ENCODE results near the gene FBXW12.

Gene FBXW12

DNA sequence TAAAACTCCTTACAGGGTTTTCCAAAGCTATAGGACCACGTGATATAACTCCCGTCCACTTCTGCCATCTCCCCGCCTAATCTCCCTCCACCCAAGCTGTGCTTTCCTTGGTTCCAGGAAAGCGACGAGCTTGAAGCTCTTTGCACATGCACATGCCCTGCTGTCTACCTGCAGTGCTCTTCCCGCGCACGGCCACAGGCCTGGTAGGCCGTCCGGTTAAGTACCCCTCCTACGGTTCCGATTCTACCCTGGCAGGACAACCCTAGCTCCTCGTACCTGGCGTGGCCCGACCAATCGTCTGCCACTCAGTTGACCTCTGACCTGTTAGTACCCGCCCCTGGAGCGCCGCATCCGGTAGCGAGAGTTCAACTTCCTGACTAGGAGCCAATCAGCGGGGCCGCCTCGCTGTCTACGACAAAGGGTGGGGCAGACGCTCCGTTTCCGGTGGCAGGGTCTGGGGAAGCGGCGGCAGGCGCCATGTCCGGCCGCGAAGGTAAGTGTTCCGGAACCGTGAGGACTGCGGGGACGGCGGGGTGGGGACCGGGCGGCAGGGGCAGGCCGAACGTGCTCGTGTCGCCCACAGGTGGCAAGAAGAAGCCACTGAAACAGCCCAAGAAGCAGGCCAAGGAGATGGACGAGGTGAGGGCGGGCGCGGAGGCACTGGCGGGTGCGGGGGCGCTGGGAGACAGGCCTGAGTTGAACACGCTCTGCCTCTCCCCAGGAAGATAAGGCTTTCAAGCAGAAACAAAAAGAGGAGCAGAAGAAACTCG, 68.0 kb downstream of the FBXW12 start, which contains the start of the genes CCDC51 and TMA7:
TSS of gene CCDC51 (minus strand) at position 300 of the 770 bp plus-strand sequence. CDS start 4,991 bp downstream, outside the sequence.
TSS of gene TMA7 (plus strand) at position 438 of the 770 bp plus-strand sequence. CDS start at position 478, 40 bp downstream.
- H3K27ac ChIP-seq: peak within 1 kb of the TSS; percentile 93 to 94
- TF ChIP-seq, protein P1, sequence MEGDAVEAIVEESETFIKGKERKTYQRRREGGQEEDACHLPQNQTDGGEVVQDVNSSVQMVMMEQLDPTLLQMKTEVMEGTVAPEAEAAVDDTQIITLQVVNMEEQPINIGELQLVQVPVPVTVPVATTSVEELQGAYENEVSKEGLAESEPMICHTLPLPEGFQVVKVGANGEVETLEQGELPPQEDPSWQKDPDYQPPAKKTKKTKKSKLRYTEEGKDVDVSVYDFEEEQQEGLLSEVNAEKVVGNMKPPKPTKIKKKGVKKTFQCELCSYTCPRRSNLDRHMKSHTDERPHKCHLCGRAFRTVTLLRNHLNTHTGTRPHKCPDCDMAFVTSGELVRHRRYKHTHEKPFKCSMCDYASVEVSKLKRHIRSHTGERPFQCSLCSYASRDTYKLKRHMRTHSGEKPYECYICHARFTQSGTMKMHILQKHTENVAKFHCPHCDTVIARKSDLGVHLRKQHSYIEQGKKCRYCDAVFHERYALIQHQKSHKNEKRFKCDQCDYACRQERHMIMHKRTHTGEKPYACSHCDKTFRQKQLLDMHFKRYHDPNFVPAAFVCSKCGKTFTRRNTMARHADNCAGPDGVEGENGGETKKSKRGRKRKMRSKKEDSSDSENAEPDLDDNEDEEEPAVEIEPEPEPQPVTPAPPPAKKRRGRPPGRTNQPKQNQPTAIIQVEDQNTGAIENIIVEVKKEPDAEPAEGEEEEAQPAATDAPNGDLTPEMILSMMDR (IDR thresholded peaks at IDR 0.05): no peak
- peaks cover 5 to 36% (median 18%) of the 10 kb centered on the region in 4 donors for H3K4me1 ChIP-seq
- peaks cover 7 to 33% (median 29%) of the 10 kb centered on the region in 3 donors for H3K36me3 ChIP-seq
- peak; percentile 99 for DNase-seq
- H3K27me3 ChIP-seq: no peaks in the 10 kb centered on the region
- peak within 1 kb of the TSS; percentile 84 to 96 for H3K4me3 ChIP-seq
- intact Hi-C loops (cut with DNase I; ENCODE audit: low total_unique reads): loop anchor here (10.0 kb wide), 2 partner anchors 135 to 205 kb away; partner anchors contain the start of gene NME6
- H3K9me3 ChIP-seq: no peaks in the 10 kb centered on the region

DNA sequence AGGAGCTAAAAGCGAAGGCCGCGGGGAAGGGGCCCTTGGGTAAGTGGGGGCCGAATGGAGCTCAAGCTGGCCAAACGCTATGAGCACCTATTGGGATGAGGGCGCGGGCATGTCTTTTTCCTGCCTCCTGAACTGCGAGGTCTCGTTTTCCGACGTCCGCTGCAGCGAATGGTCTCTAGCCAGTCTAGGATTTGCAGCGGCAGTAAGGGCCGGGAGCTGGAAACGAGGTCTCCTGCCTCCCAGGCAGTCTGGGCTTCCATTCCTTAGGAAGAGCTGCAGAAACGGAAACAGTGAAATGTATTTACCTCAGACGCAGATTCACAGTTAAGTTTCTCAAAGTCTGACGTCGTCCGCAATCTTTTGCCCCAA, 68.6 kb downstream of the FBXW12 start:
- no peaks in the 10 kb centered on the region for H3K9me3 ChIP-seq
- peaks cover 5 to 32% (median 18%) of the 10 kb centered on the region in 4 donors for H3K4me1 ChIP-seq
- peaks cover 7 to 37% (median 29%) of the 10 kb centered on the region in 3 donors for H3K36me3 ChIP-seq
- TF ChIP-seq, protein P1 (IDR thresholded peaks at IDR 0.05): no peak
- intact Hi-C loops (cut with DNase I; ENCODE audit: low total_unique reads): no loop called here
- H3K27ac ChIP-seq: peak overlapping the region; percentile 93 to 94
- no peak for DNase-seq
- H3K4me3 ChIP-seq: peak overlapping the region; percentile 84 to 96
- no peaks in the 10 kb centered on the region for H3K27me3 ChIP-seq

DNA sequence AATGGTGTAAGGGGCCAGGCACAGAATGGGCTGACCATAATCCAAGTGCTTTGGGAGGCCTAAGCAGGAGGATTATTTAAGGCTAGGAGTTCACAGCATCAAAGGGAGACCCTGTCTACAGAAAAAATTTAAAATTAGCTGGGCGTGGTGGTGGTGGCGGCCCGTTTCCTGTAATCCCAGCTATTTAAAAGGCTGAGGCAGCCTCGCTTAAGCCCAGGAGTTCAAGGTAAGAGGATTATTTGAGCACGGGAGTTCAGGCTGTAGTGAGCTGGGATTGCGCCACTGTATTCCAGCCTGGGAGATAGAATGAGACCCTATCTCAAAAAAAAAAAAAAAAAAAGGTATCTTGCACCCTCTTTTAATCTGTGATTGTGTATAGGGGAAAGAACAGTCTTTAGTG, 69.9 kb downstream of the FBXW12 start:
- no peak for DNase-seq
- intact Hi-C loops (cut with DNase I; ENCODE audit: low total_unique reads): no loop called here
- Histone ChIP-seq H3K4me1 (peaks cover 5 to 35% (median 25%) of the 10 kb centered on the region in 4 donors), H3K27me3 (no peaks in the 10 kb centered on the region), H3K27ac (peak overlapping the region in 1 of 2 donors; percentile 93), H3K36me3 (peaks cover 7 to 37% (median 29%) of the 10 kb centered on the region in 3 donors), H3K9me3 (no peaks in the 10 kb centered on the region), H3K4me3 (peak overlapping the region in 1 of 2 donors; percentile 96)
- TF ChIP-seq, protein P1 (IDR thresholded peaks at IDR 0.05): no peak

Measured in tibial artery (tissue), 4 donors.